NCI-H69 (cell line): ENCODE measurements around the gene WLS.

Source experiments
- DNase-seq: peaks from one replicate; lab custom pipeline; 2025; lab: John Stamatoyannopoulos, UW

The WLS gene

GRCh38 chr1:68132426-68133130 lies 99.7 kb downstream of the WLS start:
- DNase-seq: no peak

GRCh38 chr1:68131261-68131660 lies 101.1 kb downstream of the WLS start:
- DNase-seq: no peak

DNA sequence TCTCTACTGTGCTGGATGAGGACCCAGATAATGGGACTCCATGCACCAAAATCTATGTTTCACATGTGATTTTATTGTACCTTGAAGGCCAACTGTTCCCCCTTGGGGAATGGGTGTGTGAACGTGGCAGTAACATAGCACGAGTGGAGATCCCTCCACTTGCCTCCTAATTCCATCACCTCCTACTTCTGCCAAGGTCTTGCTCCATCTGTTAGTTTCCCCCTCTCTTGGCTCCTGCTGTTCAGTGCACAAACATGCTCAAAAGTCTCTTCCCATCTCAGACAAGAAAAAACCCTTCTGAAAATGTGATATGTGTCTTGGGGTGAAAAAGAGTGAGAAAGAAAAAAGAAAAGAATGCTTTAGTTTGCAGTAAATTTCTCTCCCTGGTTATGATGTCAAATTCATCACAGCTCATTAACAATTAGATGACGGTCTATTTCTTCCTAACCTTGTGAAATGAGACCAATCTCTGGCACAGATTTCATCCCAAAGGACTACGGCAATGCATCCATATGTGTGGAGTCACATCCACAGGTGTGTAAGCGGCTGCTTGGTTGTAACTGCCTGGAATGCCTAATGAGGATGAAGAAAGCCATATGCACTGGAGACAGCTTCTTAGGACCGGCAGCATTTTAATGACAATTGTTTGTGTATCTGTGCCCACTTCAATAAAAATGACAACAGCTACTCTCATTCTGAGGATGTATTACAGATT lies 102.6 kb downstream of the WLS start:
- no peak for DNase-seq

- DNase-seq: no peak
Observed at GRCh38 chr1:68128820-68129219, 103.5 kb downstream of the WLS start.

DNA sequence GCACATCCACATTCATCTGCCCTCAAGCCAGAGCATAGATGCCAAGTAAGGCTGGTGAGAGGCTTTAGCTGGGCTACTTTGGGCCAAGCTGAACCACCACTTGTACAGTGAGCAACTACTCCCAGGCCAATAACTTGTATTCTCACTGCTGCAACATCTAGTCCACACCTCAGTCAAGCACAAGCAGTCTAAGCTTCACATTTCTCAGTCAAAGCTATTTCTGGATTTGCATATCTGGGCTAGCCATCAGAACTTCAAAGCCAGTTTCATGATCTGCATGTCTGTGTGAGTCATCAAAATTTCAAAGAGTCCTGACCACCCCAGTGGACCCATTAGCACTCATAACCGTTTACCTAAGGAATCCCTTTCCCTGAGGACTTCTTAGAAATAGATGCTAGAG lies 104.2 kb downstream of the WLS start:
- DNase-seq: no peak

DNA sequence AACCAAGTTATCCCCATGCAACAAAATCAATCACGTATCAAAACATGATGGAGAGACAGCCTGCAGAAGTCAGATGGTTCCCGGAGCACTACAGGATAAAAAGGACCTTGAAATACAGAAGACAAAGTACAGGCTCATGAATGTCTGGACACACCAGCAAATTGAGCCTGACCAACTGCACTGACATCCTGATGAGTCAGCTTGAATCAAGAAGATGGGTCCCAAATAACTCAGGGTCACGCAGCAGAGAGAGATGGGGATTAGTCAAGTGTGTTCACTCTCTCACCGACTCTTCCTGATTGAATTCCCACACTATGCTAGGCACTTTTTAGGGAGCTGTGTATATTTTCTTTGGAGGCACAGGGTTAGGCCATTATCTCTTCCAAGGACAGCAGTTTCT lies 110.8 kb downstream of the WLS start:
- no peak for DNase-seq

DNA sequence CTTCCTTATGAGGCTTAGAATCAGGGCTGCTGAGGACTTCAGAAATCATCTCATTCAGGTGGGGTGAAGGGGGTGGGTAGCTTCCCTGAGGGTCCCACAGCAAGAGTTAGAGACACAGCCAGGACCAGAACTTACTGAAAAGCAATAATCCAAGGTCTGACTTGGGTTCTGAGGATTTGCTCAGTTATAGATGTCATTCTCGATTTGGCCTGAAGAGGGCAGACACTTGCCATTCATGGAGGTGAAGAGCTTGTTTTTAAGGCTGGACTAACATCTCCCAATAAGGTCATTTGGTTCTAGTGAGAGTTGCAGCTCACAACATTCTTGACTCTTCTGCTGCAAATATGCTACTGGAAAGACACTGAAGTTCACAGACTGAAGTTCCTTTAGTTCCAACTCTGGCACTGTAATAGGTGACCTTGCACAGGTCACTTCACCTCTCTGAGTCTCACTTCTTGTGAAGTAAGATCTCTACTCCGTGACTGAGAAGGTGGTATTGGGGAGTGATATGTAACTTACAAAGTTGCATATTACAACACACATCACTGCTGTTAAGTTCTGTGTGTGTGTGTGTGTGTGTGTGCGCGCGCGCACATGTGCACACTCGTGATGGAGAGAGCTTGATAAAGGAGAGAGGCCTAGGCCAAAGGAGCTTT lies 112.1 kb downstream of the WLS start:
- DNase-seq: peak; percentile 56

GRCh38 chr1:68119445-68119844 lies 112.9 kb downstream of the WLS start:
- DNase-seq: peak; percentile 6

GRCh38 chr1:68117416-68117815 lies 114.9 kb downstream of the WLS start:
- no peak for DNase-seq

DNA sequence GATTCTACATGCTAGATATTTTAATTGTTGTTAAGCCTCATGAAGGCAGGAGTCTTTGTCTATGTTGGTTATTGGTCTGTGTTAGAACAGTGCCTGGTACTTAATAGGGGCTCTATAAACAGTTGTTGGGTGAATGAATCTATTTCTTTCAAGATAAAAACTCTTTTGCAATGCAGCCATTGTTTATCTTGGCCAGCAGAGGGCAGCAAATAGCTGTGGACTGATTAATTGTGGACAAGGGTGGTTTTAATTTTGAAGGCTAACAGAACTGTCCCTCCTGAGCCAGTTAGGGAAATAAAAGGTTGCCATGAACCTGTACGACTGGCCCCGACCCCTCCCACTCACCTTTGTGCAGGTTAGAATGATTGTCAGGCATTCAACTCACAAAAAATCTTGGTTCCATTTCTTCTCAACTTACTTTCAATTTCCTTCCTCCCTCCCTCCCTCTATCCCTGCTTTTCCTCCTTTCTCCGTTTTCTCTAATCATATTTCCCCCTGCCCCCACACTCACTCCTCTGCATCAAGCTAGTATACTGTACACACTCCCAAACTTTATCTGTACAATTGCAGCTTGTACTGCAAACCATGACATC lies 115.6 kb downstream of the WLS start:
- peak; percentile 50 for DNase-seq

- DNase-seq: no peak
Observed at GRCh38 chr1:68115308-68115707, 117.0 kb downstream of the WLS start.

DNA sequence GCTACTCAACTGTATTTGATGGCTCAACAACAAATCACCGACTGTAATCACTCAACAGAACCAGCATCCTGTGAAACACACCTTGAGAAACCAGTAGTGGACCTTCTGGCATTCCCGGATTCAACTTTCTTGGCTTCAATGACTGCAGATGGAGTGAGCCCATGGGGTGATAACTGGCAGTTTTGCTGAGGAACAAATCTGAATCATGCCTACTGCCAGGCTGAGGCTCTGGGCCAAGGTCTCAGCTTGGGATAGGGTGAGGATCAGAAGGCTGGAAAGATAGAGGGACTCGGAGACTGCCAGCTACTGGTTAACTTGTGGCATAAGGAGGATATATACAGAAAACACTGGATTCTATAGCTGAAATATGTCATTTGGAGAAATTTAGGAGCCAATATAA lies 118.4 kb downstream of the WLS start:
- DNase-seq: no peak

GRCh38 chr1:68112835-68113243 lies 119.5 kb downstream of the WLS start:
- DNase-seq: peak; percentile 34

- peak; percentile 88 for DNase-seq
Observed at GRCh38 chr1:68111519-68112436, 120.5 kb downstream of the WLS start.

GRCh38 chr1:68107771-68108170 lies 124.6 kb downstream of the WLS start:
- DNase-seq: no peak

- DNase-seq: peak; percentile 70
Observed at GRCh38 chr1:68103884-68104554, 128.3 kb downstream of the WLS start.

DNA sequence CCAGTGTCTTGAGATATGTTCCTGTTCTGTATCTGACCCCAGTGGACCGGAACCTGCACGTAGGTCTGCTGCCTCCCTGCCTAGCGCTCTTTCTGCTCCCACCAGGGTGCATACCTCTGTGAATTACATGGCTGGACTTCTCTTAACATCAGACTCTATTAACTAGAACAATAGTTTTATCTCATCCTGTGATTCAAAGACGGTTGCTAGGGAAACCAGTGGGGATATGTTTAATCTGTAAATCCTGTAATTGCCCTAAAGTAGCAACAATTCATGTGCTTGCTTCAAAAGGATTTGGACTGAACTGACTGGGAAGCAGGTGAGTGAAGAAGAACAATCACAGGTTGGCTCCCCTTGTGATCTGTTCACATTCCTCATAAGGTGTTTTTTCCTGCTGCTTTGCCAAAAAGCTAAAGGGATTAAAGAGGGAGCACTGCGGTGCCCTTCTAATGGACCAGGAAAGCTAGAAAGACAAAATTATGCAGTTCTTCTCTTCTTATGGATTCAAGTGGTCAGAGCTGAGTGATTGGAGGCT lies 129.2 kb downstream of the WLS start:
- peak; percentile 94 for DNase-seq

DNA sequence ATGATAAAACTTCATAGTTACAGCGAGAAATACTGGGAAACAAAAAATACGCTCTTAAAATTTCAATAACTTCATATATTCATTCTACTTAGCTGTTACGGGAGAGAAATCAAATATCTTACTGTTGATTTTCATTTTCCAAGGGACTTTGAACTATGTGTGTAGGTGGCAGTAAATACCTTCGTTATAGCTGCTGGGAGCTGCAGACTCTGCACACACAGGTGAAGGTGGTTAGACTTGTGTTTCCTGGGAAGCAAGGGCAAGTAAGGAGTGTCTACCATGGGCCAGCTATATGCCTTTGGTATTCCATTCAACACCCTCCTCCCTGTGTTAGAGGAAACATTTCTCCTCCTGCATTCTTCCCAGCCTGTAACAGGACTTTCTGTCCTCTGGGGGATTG lies 130.5 kb downstream of the WLS start:
- DNase-seq: no peak

- no peak for DNase-seq
Observed at GRCh38 chr1:68100571-68100970, 131.8 kb downstream of the WLS start.

GRCh38 chr1:68093737-68094136 lies 138.6 kb downstream of the WLS start:
- no peak for DNase-seq

DNA sequence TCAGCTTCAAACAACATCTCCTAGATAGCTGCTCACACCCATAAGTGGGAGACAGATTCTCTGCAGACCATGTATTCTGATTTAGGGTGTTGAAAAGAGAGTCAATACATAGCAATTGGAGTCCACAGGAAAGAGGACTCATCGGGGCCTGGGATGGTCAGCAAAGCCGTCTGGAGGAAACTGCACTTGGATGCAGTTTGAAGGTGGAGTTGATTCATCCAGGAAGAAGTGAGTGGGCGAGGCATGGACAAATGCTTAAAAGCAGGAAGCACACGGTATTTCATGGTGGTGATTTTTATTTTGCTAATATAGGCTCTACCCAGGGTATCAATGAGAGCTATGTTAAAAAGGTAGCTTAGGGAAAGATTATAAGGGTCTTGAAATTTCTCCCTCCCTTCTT lies 145.1 kb downstream of the WLS start:
- DNase-seq: no peak
